GM12878 (cell line): ENCODE results near the gene RPS5.

Experiments
- CTCF ChIP-seq, 3 experiments: IDR thresholded peaks in 2 of 3; conservative IDR thresholded peaks in 1 of 3; 2 replicates each; pipeline ENCODE4 v1.5.1; 2011; ENCODE audit warnings: low read depth in 3 of 3, low read length in 3 of 3, mild to moderate bottlenecking in 3 of 3, control low read depth in 2 of 3, moderate library complexity in 2 of 3, inconsistent platforms in 1 of 3, mixed read lengths in 1 of 3; ENCODE audit not compliant: control insufficient read depth in 2 of 3, insufficient read depth in 1 of 3; ENCODE audit errors: extremely low read depth in 1 of 3
- EED ChIP-seq: sonication (generic); IDR thresholded peaks from 2 replicates; pipeline ENCODE4 v1.6.1; 2016; ENCODE audit warnings: antibody characterized with exemption, low read depth
- HDGF ChIP-seq: fragments of 450-650 bp; IDR thresholded peaks from 2 replicates; pipeline ENCODE4 v1.6.1; 2016; ENCODE audit warnings: antibody characterized with exemption
- MAX ChIP-seq: IDR thresholded peaks from 2 replicates; pipeline ENCODE4 v1.6.1; 2012; ENCODE audit warnings: low read depth, low read length, improper control_type of control experiment
- NR2C2 ChIP-seq: IDR thresholded peaks from 2 replicates; pipeline ENCODE4 v1.6.1; 2011; ENCODE audit warnings: borderline replicate concordance, low read depth; ENCODE audit not compliant: control insufficient read depth, insufficient read length
- POLR2A ChIP-seq: IDR thresholded peaks from 2 replicates; pipeline ENCODE4 v1.6.1; 2011; ENCODE audit warnings: low read depth, mild to moderate bottlenecking, low read length

GRCh38 chr19:58388175-58388526, 1.1 kb downstream of the RPS5 start:
- TF ChIP-seq CTCF (IDR thresholded peaks at IDR 0.05 in 2 of 3, conservative IDR thresholded peaks at IDR 0.05 in 1 of 3; ENCODE audit: control insufficient read depth in 2 of 3, extremely low read depth in 1 of 3, insufficient read depth in 1 of 3, low read depth in 3 of 3, low read length in 3 of 3): no peak
- no peak for TF ChIP-seq MAX
- no peak for TF ChIP-seq NR2C2
- TF ChIP-seq HDGF: no peak
- TF ChIP-seq EED: no peak
- no peak for TF ChIP-seq POLR2A
